GM12874 (cell line): Measurements from ENCODE around the gene ULK3.

Experiments used
- CTCF ChIP-seq: IDR thresholded peaks from 2 replicates; pipeline ENCODE4 v1.5.1; 2011; ENCODE audit warnings: low read depth, mild to moderate bottlenecking, control low read depth, low read length, moderate library complexity; ENCODE audit not compliant: insufficient read depth

ULK3 gene

GRCh38 chr15:74817370-74817737, 25.6 kb downstream of the ULK3 start:
- no peak for TF ChIP-seq CTCF

- no peak for TF ChIP-seq CTCF
Measured at GRCh38 chr15:74816624-74817369, 26.2 kb downstream of the ULK3 start.

- no peak for TF ChIP-seq CTCF
Measured at GRCh38 chr15:74815961-74816360, 27.0 kb downstream of the ULK3 start.

- no peak for TF ChIP-seq CTCF
Measured at GRCh38 chr15:74815121-74815934, 27.6 kb downstream of the ULK3 start.

- TF ChIP-seq CTCF: no peak
Measured at GRCh38 chr15:74812533-74812932, 30.4 kb downstream of the ULK3 start, which contains the start of gene LMAN1L. Gene LMAN1L (plus strand): TSS chr15:74812835. CDS start chr15:74812855, 20 bp downstream.

- no peak for TF ChIP-seq CTCF
Measured at GRCh38 chr15:74809956-74810355, 33.0 kb downstream of the ULK3 start.

GRCh38 chr15:74809242-74809641, 33.7 kb downstream of the ULK3 start:
- no peak for TF ChIP-seq CTCF
